Esophagus muscularis mucosa (tissue), 4 donors: Measurements from ENCODE around the gene PARVB. TPM values are rescaled to one million over a fixed set of nuclear protein-coding genes. Genes with fewer than 3 reads are reported as not detected.

ENCODE experiments used
- DNase-seq: peaks from one replicate; pipeline ENCODE4 v3.0.0-alpha.2; 2017; ENCODE audit errors: extremely low spot score
- H3K27ac ChIP-seq, 4 donors: fragments of 200-600 bp; sonication (generic); replicated peaks in 1 of 4; 1 replicate in 3 of 4; 2 replicates in 1 of 4; pipeline ENCODE4 v1.5.1; 2016 to 2019; ENCODE audit warnings: mild to moderate bottlenecking in 1 of 4
- H3K27me3 ChIP-seq, 4 donors: fragments of 200-600 bp; sonication (generic); one replicate each; pipeline versions ENCODE4 v1.5.1 to v1.6.0; 2016 to 2019
- H3K36me3 ChIP-seq, 4 donors: fragments of 200-600 bp; sonication (generic); one replicate each; pipeline ENCODE4 v1.5.1; 2016 to 2019
- H3K4me1 ChIP-seq, 4 donors: fragments of 200-600 bp; sonication (generic); one replicate each; pipeline ENCODE4 v1.5.1; 2016 to 2019
- H3K4me3 ChIP-seq, 4 donors: fragments of 200-600 bp; sonication (generic); 1 replicate in 2 of 4; 2 replicates in 2 of 4; pipeline ENCODE4 v1.5.1; 2016 to 2019; ENCODE audit warnings: mild to moderate bottlenecking in 4 of 4, moderate library complexity in 1 of 4
- H3K9me3 ChIP-seq, 4 donors: fragments of 200-600 bp; sonication (generic); 1 replicate in 3 of 4; 2 replicates in 1 of 4; pipeline ENCODE4 v1.5.1; 2016 to 2019
- EP300 ChIP-seq: sonication (generic); formaldehyde crosslinking; IDR thresholded peaks from one replicate; pipeline ENCODE4 v1.6.1; 2017; ENCODE audit warnings: antibody characterized with exemption
- POLR2A ChIP-seq: fragments of 450-650 bp; IDR thresholded peaks from one replicate; pipeline ENCODE4 v1.6.1; 2017; ENCODE audit warnings: antibody characterized with exemption, moderate library complexity, mild to moderate bottlenecking, low read depth
- POLR2AphosphoS5 ChIP-seq, 2 donors: sonication (generic); formaldehyde crosslinking; IDR thresholded peaks; one replicate each; pipeline ENCODE4 v1.6.1; 2017; ENCODE audit warnings: antibody characterized with exemption in 2 of 2
- WGBS: methylation state at CpG from one replicate; pipeline ENCODE4 v1.1.5; 2018; 5-methylcytosine and 5-hydroxymethylcytosine counted together
- intact Hi-C: fragments of 100-400 bp; cut with DNase I; formaldehyde crosslinking; loops from one replicate; pipeline ENCODE4 v1.15.1; 2023
- total RNA-seq, 4 donors: library from RNA; depleted of rRNA; stranded (reverse); fragments of >200 nt; gene quantifications; one replicate each; pipeline versions ENCODE4 v1.1.0 to v1.2.1, GENCODE V29; 2016
- TF ChIP-seq, protein P1 (sequence below), 3 experiments: fragments of 200-600 bp in 2 of 3; fragments of 450-650 bp in 1 of 3; sonication (generic) in 2 of 3; IDR thresholded peaks; one replicate each; pipeline ENCODE4 v1.5.1; 2017 to 2019; ENCODE audit warnings: antibody characterized with exemption in 3 of 3, mild to moderate bottlenecking in 2 of 3, moderate library complexity in 1 of 3

Gene PARVB
- total RNA-seq, 4 donors from 2014 or later: 22.0 to 107 (median 45.5) TPM

DNA sequence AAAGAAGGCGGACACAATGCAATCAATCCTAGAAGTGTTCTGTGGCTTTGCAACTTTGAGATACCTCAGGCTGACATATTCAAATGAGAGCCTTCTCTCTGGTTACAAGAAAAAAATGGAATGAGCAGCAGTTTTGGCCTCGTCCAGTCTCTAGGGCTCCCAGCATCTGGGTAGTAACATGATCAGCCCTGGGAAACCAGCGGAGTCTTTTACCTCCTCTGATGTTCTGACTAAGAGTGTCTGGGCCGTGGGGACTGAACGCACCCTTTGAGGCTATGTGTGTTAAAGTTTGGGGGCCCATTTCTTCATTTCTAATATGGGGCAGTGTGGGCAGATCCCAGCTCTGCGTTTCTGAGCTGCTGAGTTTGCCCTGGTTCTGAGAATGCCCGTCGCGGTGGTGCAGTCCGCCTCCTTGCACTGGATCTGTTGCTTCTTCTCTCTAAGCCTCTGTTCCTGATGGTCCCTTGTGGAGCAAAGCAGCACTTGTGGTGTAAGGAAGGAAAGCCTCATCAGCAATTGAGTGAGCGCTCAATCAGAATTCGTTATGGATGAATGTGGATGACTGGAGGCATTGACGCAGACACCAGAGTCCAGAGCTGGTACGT is 8.1 kb downstream of the PARVB start:
- no peak overlapping the region for H3K4me3 ChIP-seq
- no peaks in the 10 kb centered on the region for H3K27me3 ChIP-seq
- no peaks in the 10 kb centered on the region for H3K9me3 ChIP-seq
- H3K4me1 ChIP-seq: peaks cover 33 to 56% (median 45%) of the 10 kb centered on the region in 4 donors
- H3K27ac ChIP-seq: peak overlapping the region in 2 of 4 donors; percentile 42 to 57
- DNase-seq: no peak
- H3K36me3 ChIP-seq: no peaks in the 10 kb centered on the region
- 86% methylated on average over 14 of the region's 14 CpGs for WGBS
- intact Hi-C loops: no loop called here
- no peak for TF ChIP-seq POLR2A
- no peak for TF ChIP-seq POLR2AphosphoS5 (IDR thresholded peaks at IDR 0.05)
- TF ChIP-seq, protein P1, sequence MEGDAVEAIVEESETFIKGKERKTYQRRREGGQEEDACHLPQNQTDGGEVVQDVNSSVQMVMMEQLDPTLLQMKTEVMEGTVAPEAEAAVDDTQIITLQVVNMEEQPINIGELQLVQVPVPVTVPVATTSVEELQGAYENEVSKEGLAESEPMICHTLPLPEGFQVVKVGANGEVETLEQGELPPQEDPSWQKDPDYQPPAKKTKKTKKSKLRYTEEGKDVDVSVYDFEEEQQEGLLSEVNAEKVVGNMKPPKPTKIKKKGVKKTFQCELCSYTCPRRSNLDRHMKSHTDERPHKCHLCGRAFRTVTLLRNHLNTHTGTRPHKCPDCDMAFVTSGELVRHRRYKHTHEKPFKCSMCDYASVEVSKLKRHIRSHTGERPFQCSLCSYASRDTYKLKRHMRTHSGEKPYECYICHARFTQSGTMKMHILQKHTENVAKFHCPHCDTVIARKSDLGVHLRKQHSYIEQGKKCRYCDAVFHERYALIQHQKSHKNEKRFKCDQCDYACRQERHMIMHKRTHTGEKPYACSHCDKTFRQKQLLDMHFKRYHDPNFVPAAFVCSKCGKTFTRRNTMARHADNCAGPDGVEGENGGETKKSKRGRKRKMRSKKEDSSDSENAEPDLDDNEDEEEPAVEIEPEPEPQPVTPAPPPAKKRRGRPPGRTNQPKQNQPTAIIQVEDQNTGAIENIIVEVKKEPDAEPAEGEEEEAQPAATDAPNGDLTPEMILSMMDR (IDR thresholded peaks at IDR 0.05): no peak
- no peak for TF ChIP-seq EP300

DNA sequence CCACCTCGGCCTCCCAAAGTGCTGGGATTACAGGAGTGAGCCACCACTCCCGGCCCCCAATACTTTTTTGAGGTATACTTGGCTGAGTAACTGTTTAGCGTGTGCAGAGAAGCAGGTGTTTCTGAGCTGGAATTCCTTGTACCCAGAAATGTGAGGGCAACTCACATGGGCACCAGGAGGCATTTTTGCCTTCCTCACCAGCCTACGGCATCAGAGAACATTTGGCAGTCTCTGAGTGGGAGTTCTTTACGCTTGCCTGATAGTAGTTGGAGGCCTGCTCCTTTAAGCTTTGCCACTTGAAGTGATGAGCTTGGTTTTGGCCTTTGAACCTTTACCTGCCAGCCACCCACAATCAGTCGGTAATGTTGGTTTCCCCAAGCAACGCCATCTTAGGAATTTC is 9.2 kb downstream of the PARVB start:
- no peak for DNase-seq
- Histone ChIP-seq H3K4me3 (no peak overlapping the region), H3K9me3 (no peaks in the 10 kb centered on the region), H3K27ac (peak overlapping the region in 3 of 4 donors; percentile 30 to 43 (median 42)), H3K27me3 (no peaks in the 10 kb centered on the region), H3K36me3 (no peaks in the 10 kb centered on the region), H3K4me1 (peaks cover 33 to 56% (median 47%) of the 10 kb centered on the region in 4 donors)
- TF ChIP-seq POLR2A: no peak
- TF ChIP-seq EP300: no peak
- TF ChIP-seq, protein P1 (IDR thresholded peaks at IDR 0.05): no peak
- no peak for TF ChIP-seq POLR2AphosphoS5 (IDR thresholded peaks at IDR 0.05)
- intact Hi-C loops: no loop called here
- WGBS: 93% methylated on average over 7 of the region's 7 CpGs

DNA sequence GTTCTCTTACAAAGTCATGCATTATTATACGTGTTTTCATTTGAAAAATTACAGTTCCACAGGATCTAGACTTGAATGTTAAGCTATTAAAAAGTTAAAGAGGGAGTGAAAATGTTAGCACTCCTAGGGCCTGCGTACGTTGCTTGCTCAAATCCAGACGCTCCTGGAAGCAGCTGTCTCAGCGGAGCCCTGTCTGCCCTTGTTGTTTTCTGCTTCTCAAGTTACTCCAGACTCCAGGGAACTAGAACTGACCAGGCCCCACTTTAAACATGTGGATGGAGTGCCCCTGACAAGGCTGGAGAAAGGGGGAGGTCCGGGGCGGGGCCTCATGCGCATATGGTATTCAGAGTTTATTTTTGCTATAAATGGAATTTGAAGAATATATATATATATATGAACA is 9.6 kb downstream of the PARVB start:
- TF ChIP-seq POLR2AphosphoS5 (IDR thresholded peaks at IDR 0.05) (no peak), POLR2A (no peak), EP300 (no peak)
- TF ChIP-seq, protein P1 (IDR thresholded peaks at IDR 0.05): no peak
- no peak for DNase-seq
- no peaks in the 10 kb centered on the region for H3K9me3 ChIP-seq
- WGBS: 71% methylated on average over 8 of the region's 8 CpGs
- no peak overlapping the region for H3K4me3 ChIP-seq
- peaks cover 33 to 54% (median 48%) of the 10 kb centered on the region in 4 donors for H3K4me1 ChIP-seq
- H3K27me3 ChIP-seq: no peaks in the 10 kb centered on the region
- H3K36me3 ChIP-seq: no peaks in the 10 kb centered on the region
- H3K27ac ChIP-seq: peak overlapping the region in 3 of 4 donors; percentile 30 to 43 (median 42)
- intact Hi-C loops: no loop called here

DNA sequence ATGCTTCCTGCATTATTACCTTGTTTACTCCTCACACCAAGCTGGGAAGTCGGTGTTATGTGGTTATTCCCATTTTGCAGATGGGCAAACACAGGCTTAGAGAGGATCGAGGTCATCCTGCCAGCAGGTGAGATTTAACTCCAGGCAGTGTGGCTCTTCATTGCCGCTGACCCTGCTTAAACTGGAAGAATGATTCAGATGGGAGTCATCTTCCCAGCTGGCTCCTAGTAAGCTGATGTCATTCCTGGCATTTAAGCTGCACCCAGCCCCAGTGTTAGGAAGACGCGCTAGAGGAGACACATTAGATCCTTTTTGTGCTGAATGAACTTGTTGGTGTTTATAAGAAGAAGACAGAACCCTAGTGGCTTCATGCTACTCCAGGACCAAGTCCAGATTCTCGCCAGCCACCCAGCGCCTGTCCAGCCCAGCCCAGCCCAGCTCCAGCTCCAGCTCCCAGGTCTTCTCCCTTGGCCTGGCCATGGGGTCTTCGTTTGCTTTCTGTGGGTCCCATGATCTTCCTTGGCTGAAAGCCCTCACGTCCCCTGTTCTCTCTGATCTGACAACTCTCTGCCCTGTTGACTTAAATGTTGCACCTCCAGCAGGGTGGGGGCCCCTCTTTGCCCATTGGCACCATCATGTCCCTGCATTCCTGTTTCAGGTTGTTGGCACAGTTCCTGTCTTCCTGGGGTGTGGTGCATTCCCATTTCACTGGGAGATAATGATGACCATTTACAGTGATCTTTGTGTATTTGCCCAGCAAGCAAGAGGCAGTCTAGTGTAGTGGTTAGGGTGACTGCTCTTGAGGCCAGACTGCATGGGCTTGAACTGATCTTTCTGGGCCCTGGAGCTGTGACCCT is 13.6 kb downstream of the PARVB start:
- peaks cover 25 to 39% (median 28%) of the 10 kb centered on the region in 4 donors for H3K4me1 ChIP-seq
- H3K4me3 ChIP-seq: no peak overlapping the region
- 46% methylated on average over 9 of the region's 9 CpGs for WGBS
- no peaks in the 10 kb centered on the region for H3K27me3 ChIP-seq
- no peak for DNase-seq
- no peaks in the 10 kb centered on the region for H3K9me3 ChIP-seq
- peak; percentile 76 to 79 for TF ChIP-seq POLR2AphosphoS5 (IDR thresholded peaks at IDR 0.05)
- TF ChIP-seq POLR2A: no peak
- TF ChIP-seq, protein P1 (IDR thresholded peaks at IDR 0.05): no peak
- TF ChIP-seq EP300: peak; percentile 1
- H3K27ac ChIP-seq: peak overlapping the region; percentile 57 to 78 (median 68)
- H3K36me3 ChIP-seq: no peaks in the 10 kb centered on the region
- intact Hi-C loops: no loop called here
